Endothelial cell (in vitro differentiated cells): ENCODE measurements around the gene SOX13. TPM values are rescaled to one million over a fixed set of nuclear protein-coding genes. Genes with fewer than 3 reads are reported as not detected.

ENCODE experiments used
- DNase-seq: peaks from one replicate; pipeline ENCODE4 v3.0.0; 2021; ENCODE audit warnings: low spot score
- H3K27ac Mint-ChIP-seq: one replicate; pipeline ENCODE4 v1.8.0; 2021; ENCODE audit warnings: mixed read lengths, inconsistent platforms; ENCODE audit not compliant: unreplicated experiment
- H3K27me3 Mint-ChIP-seq: one replicate; pipeline ENCODE4 v1.8.0; 2021; ENCODE audit warnings: mild to moderate bottlenecking, moderate library complexity, mixed read lengths, inconsistent platforms; ENCODE audit not compliant: unreplicated experiment
- H3K36me3 Mint-ChIP-seq: one replicate; pipeline ENCODE4 v1.8.0; 2021; ENCODE audit warnings: mild to moderate bottlenecking, low read depth, mixed read lengths, inconsistent platforms; ENCODE audit not compliant: unreplicated experiment
- H3K4me1 Mint-ChIP-seq: one replicate; pipeline ENCODE4 v1.8.0; 2021; ENCODE audit warnings: mild to moderate bottlenecking, mixed read lengths, inconsistent platforms; ENCODE audit not compliant: unreplicated experiment
- H3K4me3 Mint-ChIP-seq: one replicate; pipeline ENCODE4 v1.8.0; 2021; ENCODE audit warnings: mild to moderate bottlenecking, mixed read lengths, inconsistent platforms; ENCODE audit not compliant: unreplicated experiment
- H3K9me3 Mint-ChIP-seq: one replicate; pipeline ENCODE4 v1.8.0; 2021; ENCODE audit warnings: mixed read lengths, inconsistent platforms; ENCODE audit not compliant: unreplicated experiment
- total RNA-seq: library from RNA; stranded (reverse); fragmentation: NEBNext Ultra II Directional; extraction: Animal tissue kit (Norgen Biotek cat#: 25700); gene quantifications from one replicate; pipeline ENCODE4 v1.2.1, GENCODE V29; 2021; ENCODE audit not compliant: unreplicated experiment
- TF ChIP-seq, protein P1 (sequence below): fragments of 200-600 bp; sonication (generic); IDR thresholded peaks from one replicate; pipeline ENCODE4 v1.5.0; 2021; ENCODE audit warnings: antibody characterized with exemption; ENCODE audit not compliant: unreplicated experiment

Gene SOX13
- total RNA-seq, 1 donor from 2014 or later, result 107 TPM

DNA sequence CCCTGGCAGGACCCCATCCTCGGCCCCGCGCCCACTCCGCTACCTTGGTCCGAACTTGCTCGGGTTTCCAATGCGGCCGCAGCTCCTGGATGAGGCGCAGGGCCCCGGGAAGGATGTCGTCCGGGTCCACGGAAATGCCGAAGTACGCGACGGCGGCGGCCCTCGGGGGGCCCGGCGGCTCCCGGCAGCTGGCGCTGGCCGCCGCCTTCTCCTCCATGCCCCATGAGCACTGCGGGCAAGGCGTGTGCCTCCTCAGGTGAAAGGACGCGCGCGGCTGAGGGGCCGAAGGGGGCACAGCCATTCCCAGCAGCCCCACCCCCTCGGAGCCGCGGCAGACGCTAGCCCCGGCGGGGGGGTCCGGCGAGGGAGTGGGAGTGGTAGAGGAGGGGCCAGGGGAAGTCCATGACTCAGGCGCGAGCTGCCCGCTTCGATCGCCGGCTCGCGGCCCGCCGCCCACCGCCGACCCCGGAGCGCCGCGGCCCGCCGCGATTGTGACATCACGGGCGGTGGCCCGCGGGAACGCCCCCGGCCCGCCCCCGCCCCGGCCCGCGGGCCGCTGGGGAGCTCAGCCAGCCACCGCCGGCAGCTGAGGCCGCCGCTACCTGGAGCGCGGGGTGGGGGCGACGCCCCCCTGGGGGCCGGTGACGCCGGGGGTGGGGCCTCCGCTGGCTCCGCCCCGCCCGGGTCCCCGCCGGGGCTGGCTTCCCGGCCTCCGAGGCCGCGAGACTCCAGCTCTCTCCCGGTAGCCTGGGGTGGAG, 78.8 kb downstream of the SOX13 start, which contains the start of gene ETNK2:
TSS of gene ETNK2 (minus strand) at position 493 of the 758 bp plus-strand sequence. CDS start at position 301, 192 bp downstream.
- peak; percentile 69 for DNase-seq
- Mint-ChIP-seq H3K27me3 (peaks cover 16% of the 10 kb centered on the region), H3K36me3 (peaks cover 3% of the 10 kb centered on the region), H3K4me1 (peaks cover 10% of the 10 kb centered on the region), H3K4me3 (peak within 1 kb of the TSS; percentile 86), H3K9me3 (no peaks in the 10 kb centered on the region), H3K27ac (no peak within 1 kb of the TSS)
- TF ChIP-seq, protein P1, sequence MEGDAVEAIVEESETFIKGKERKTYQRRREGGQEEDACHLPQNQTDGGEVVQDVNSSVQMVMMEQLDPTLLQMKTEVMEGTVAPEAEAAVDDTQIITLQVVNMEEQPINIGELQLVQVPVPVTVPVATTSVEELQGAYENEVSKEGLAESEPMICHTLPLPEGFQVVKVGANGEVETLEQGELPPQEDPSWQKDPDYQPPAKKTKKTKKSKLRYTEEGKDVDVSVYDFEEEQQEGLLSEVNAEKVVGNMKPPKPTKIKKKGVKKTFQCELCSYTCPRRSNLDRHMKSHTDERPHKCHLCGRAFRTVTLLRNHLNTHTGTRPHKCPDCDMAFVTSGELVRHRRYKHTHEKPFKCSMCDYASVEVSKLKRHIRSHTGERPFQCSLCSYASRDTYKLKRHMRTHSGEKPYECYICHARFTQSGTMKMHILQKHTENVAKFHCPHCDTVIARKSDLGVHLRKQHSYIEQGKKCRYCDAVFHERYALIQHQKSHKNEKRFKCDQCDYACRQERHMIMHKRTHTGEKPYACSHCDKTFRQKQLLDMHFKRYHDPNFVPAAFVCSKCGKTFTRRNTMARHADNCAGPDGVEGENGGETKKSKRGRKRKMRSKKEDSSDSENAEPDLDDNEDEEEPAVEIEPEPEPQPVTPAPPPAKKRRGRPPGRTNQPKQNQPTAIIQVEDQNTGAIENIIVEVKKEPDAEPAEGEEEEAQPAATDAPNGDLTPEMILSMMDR, result no peak

DNA sequence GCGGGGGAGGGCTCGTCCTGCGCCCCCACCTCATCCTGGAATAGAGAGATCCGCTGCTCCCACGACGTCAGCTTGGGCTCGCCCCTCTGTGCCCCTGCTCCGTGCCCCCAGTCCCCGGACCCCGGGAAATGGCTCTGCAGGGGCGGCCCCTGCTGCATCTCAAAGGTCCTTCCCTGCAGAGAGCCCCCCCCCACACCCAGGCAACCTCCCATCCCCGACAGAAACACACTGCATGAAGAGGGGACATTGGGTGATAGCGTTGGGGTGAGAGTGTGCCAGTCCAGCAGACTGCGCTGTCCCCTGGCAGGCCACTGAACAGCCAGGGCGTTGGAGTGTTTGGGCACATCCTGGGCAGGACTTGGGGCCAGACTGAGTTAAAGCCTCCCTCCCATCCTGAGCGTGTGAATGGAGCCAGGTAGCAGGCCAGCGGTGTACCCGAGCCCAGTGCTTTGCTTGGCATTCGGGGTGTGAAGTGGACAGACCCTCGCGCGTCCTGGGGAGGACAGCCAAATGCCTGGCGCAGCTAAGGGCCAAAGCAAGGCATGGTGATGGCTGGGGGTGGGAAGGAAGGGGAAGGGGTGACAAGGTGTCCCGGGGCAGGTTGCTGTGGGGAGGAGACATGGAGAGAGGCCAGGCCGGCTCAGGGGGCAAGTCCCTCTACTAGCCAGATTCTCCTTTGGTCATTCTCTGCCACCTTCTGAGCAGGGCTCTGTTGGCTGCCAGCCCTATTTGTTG, 79.6 kb downstream of the SOX13 start:
- Mint-ChIP-seq H3K27me3 (peaks cover 16% of the 10 kb centered on the region), H3K9me3 (no peaks in the 10 kb centered on the region)

DNA sequence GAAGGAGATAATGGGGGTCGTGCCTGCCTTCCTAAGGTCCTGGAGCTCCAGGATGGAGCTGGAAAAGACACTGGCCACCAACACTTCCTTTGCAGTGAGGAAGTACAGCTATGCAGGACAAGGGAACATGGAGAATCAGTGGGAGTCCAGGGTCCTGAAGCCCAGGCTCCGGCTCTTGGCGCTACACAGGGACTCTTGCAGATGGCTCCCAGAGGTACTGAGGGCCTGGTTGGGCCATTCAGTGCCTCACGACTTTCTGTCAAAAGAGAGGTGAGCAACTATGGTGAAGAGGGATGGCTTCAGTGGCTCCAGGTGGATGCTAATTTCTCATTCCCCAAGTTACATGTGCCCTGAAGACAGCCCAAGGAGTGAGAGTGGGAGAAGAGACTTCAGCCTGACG, 80.8 kb downstream of the SOX13 start:
- Mint-ChIP-seq H3K36me3 (peaks cover 3% of the 10 kb centered on the region), H3K4me3 (peak overlapping the region; percentile 53), H3K9me3 (no peaks in the 10 kb centered on the region), H3K27ac (no peak overlapping the region), H3K27me3 (peaks cover 17% of the 10 kb centered on the region), H3K4me1 (no peaks in the 10 kb centered on the region)
- TF ChIP-seq, protein P1, result no peak
- DNase-seq, result no peak

More for the DNA sequence above, 79.6 kb downstream of the SOX13 start:
- TF ChIP-seq, protein P1, result no peak
- no peak overlapping the region for H3K27ac Mint-ChIP-seq
- H3K4me3 Mint-ChIP-seq, result peak overlapping the region; percentile 86
- no peak for DNase-seq
- peaks cover 3% of the 10 kb centered on the region for H3K36me3 Mint-ChIP-seq
- H3K4me1 Mint-ChIP-seq, result peaks cover 7% of the 10 kb centered on the region

DNA sequence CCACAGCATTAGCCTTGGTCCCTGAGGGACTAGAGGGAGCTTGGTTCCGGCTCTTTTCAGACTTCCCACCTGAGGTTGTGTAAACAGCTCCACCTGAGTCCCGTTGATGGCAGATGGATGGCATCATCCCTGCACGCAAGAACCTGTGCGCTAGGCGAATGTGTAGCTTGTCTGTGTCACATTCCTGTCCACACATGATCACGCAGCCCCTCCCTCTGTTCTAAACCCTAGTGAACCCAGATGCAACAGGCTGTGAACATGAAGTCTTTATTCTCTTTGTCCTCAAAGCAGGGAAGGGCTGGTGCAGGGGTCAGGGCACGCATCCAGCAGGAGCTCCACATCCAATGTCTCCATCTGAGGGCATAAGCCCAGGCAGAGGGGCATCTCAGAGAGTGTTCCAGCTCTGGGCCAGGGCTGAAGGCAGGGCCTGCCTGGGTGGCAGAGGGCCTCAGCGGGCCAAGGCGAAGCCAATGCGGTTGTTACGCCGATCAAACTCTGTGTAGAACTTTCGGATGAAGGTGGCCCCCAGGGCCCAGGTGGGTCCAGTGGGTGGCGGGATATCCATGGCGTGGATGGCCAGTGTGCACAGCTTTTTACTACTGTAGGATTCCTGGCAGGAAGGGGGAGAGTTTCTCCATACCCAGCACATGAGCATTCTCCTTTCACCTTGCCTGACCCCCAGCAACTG, 81.8 kb downstream of the SOX13 start:
- no peak overlapping the region for H3K27ac Mint-ChIP-seq
- H3K36me3 Mint-ChIP-seq, result peaks cover 3% of the 10 kb centered on the region
- DNase-seq, result no peak
- H3K9me3 Mint-ChIP-seq, result no peaks in the 10 kb centered on the region
- no peaks in the 10 kb centered on the region for H3K4me1 Mint-ChIP-seq
- H3K27me3 Mint-ChIP-seq, result peaks cover 17% of the 10 kb centered on the region
- H3K4me3 Mint-ChIP-seq, result no peak overlapping the region
- TF ChIP-seq, protein P1, result no peak
